ENCODE results near the gene RBMX2.

Gene RBMX2

GRCh38 chrX:130443875-130444274 lies 42.1 kb downstream of the RBMX2 start:
- H3K4me3 ChIP-seq (ENCODE audit: control insufficient read depth, low read depth, low read length) = no peak overlapping the region
- TF ChIP-seq, protein P1, sequence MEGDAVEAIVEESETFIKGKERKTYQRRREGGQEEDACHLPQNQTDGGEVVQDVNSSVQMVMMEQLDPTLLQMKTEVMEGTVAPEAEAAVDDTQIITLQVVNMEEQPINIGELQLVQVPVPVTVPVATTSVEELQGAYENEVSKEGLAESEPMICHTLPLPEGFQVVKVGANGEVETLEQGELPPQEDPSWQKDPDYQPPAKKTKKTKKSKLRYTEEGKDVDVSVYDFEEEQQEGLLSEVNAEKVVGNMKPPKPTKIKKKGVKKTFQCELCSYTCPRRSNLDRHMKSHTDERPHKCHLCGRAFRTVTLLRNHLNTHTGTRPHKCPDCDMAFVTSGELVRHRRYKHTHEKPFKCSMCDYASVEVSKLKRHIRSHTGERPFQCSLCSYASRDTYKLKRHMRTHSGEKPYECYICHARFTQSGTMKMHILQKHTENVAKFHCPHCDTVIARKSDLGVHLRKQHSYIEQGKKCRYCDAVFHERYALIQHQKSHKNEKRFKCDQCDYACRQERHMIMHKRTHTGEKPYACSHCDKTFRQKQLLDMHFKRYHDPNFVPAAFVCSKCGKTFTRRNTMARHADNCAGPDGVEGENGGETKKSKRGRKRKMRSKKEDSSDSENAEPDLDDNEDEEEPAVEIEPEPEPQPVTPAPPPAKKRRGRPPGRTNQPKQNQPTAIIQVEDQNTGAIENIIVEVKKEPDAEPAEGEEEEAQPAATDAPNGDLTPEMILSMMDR (IDR thresholded peaks at IDR 0.05; ENCODE audit: control insufficient read depth, insufficient read depth, low read depth, low read length, missing control alignments) = no peak
- no peak for DNase-seq (ENCODE audit: low read depth)

DNA sequence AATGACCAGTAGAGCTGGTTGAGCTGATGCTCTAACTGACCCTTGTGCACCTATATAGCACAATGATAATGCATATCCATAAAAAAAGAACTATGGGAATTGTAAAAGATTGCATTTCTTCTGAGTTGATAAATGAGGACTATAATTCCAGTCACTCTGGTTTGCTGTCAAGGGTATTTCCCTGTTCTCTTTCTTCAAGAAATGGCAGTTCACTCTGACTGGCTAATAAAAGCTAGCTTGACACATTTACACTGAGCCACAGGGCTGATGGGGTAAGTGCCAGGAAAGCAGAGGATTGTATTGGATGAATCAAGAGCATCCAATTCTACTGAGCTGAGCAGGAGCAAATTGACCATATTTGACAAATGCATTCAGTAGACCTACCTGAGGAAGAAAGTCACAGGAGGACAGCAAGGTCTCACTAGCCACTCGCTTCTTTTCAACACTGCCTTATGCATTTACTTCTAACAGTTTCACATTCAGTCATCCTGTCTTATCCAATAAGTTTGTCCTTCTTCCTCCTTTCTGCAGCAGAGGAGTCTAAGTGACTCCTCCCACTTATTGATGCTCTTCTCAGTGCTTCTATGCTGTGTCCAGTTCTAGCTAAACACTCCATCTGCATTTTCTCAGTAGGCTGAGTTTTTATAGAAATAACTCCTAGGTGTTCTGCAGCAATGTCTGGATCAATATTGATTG lies 43.0 kb downstream of the RBMX2 start:
- H3K4me3 ChIP-seq (ENCODE audit: control insufficient read depth, low read depth, low read length) = no peak overlapping the region
- TF ChIP-seq, protein P1 (IDR thresholded peaks at IDR 0.05; ENCODE audit: control insufficient read depth, insufficient read depth, low read depth, low read length, missing control alignments) = no peak
- no peak for DNase-seq (ENCODE audit: low read depth)

DNA sequence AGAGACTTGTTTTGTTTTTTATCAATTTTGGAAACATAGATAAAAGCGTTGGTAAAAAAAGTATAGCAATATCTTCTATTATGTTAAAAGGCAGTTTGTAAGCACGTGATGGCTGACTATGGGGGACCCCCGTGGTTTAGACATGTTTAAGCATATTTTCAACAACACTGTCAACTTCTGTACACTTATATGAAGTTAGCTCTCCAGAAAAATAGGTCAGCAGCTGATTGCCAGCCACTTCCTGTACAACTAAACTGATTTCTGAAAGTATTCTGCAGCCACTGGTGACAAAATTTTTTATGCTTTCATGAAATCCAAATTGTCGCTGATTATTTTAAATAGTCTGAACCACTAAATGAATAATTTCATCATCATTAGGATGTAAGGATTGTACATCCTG lies 45.2 kb downstream of the RBMX2 start:
- H3K4me3 ChIP-seq (ENCODE audit: control insufficient read depth, low read depth, low read length) = no peak overlapping the region
- no peak for DNase-seq (ENCODE audit: low read depth)
- TF ChIP-seq, protein P1 (IDR thresholded peaks at IDR 0.05; ENCODE audit: control insufficient read depth, insufficient read depth, low read depth, low read length, missing control alignments) = no peak

Measured in AG09309 (cell line).